Measurements from ENCODE around the gene CEP89. TPM values are rescaled to one million over a fixed set of nuclear protein-coding genes. Genes with fewer than 3 reads are reported as not detected.

The CEP89 gene
- total RNA-seq, 1 experiment from 2014 or later: 21.1 TPM

DNA sequence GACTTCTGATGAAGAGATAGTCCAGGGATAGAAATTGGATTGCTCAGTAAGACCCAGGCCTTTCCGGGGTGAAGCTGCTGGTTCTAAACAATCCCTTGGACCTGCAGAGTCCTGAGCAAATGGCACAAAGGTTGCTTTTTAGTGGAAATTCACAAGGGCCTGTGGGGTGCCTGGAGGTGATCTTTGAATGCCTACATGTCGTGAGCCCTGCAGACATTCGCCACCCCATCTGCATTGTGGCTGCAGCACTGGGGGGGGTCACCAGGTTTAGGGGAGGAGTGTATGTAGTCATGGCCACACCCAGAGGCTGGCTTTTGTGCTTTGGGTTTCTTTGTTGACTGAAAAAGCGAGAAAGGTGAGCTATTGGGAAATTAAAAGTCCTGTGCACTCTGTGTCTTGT is 143.6 kb downstream of the CEP89 start:
- Mint-ChIP-seq H3K4me1 (peaks cover 34% of the 10 kb centered on the region), H3K27me3 (ENCODE audit: low read depth) (no peaks in the 10 kb centered on the region), H3K36me3 (no peaks in the 10 kb centered on the region), H3K9me3 (no peaks in the 10 kb centered on the region), H3K27ac (0 out of 2 replicates have a peak overlapping the region, but pooled peaks have one; percentile 7), H3K4me3 (no peak overlapping the region)
- DNase-seq (ENCODE audit: low spot score) (peak; percentile 33), ATAC-seq (peak; percentile 72)
- ChIA-PET POLR2A (no interaction called here), CTCF (no interaction called here)
- TF ChIP-seq TEAD4 (CRISPR knock-in tag; IDR thresholded peaks at IDR 0.05) (no peak), ZNF423 (CRISPR knock-in tag; IDR thresholded peaks at IDR 0.05) (no peak), SP1 (CRISPR knock-in tag; conservative IDR thresholded peaks at IDR 0.05) (no peak), NFYB (CRISPR knock-in tag; conservative IDR thresholded peaks at IDR 0.05; ENCODE audit: low read depth) (no peak), ZNF263 (CRISPR knock-in tag; IDR thresholded peaks at IDR 0.05; ENCODE audit: low read depth) (no peak), MXD4 (CRISPR knock-in tag; IDR thresholded peaks at IDR 0.05; ENCODE audit: borderline replicate concordance) (no peak), JUN (CRISPR knock-in tag; IDR thresholded peaks at IDR 0.05) (no peak)
- TF ChIP-seq, protein P1, sequence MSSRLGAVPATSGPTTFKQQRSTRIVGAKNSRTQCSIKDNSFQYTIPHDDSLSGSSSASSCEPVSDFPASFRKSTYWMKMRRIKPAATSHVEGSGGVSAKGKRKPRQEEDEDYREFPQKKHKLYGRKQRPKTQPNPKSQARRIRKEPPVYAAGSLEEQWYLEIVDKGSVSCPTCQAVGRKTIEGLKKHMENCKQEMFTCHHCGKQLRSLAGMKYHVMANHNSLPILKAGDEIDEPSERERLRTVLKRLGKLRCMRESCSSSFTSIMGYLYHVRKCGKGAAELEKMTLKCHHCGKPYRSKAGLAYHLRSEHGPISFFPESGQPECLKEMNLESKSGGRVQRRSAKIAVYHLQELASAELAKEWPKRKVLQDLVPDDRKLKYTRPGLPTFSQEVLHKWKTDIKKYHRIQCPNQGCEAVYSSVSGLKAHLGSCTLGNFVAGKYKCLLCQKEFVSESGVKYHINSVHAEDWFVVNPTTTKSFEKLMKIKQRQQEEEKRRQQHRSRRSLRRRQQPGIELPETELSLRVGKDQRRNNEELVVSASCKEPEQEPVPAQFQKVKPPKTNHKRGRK (CRISPR knock-in tag; IDR thresholded peaks at IDR 0.05; ENCODE audit: borderline replicate concordance): no peak
- TF ChIP-seq, protein P2, sequence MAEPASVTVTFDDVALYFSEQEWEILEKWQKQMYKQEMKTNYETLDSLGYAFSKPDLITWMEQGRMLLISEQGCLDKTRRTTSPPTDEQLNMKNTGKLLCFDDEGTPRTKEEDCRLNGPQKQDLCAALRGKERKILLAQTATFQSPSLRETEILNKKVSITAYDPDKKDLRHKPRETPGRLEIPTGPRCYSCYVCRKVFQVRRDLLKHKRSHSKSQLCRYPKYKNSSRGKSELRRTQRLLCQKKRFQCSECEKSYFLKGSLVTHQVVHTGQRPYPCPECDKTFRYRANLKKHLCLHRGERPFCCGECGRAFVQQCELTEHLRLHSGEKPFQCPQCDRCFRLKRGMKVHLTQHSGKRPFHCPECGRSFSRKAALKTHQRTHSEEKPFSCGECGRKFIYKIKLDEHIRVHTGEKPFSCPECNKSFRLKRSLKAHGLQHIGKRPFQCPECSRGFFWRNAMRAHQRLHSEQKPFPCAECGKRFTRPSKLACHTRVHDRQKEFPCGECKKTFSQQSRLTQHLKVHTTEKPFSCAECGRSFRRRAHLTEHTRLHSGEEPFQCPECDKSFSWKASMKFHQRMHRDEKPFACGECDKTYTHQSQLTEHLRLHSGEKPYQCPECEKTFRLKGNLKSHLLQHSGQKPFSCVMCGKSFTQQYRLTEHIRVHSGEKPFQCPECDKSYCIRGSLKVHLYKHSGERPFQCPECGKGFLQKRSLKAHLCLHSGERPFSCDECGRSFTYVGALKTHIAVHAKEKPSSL (CRISPR knock-in tag; conservative IDR thresholded peaks at IDR 0.05): no peak
- TF ChIP-seq, protein P3, sequence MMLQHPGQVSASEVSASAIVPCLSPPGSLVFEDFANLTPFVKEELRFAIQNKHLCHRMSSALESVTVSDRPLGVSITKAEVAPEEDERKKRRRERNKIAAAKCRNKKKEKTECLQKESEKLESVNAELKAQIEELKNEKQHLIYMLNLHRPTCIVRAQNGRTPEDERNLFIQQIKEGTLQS (CRISPR knock-in tag; conservative IDR thresholded peaks at IDR 0.05): no peak
- TF ChIP-seq, protein P4, sequence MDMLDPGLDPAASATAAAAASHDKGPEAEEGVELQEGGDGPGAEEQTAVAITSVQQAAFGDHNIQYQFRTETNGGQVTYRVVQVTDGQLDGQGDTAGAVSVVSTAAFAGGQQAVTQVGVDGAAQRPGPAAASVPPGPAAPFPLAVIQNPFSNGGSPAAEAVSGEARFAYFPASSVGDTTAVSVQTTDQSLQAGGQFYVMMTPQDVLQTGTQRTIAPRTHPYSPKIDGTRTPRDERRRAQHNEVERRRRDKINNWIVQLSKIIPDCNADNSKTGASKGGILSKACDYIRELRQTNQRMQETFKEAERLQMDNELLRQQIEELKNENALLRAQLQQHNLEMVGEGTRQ (CRISPR knock-in tag; IDR thresholded peaks at IDR 0.05): no peak

Other genes starting within 250 kb of the CEP89 start
- gene SLC7A9, start 102.2 kb downstream of the CEP89 start, total RNA-seq (2021): 0.11 to 0.27 TPM (median 0.16 TPM) in 3 replicates
- gene FAAP24, start 284 bp upstream of the CEP89 start, total RNA-seq (2021): 5.2 to 6.2 TPM (median 5.3 TPM) in 3 replicates
- 21.1 to 26.5 TPM (median 25.8 TPM) in 3 replicates for gene RHPN2, start 92.9 kb upstream of the CEP89 start, total RNA-seq (2021)
- gene GPATCH1, start 109.2 kb upstream of the CEP89 start, total RNA-seq (2021): 8.6 to 10.7 TPM (median 9.3 TPM) in 3 replicates
- gene WDR88, start 160.2 kb upstream of the CEP89 start, total RNA-seq (2021): 0.28 TPM in 1 of 3 replicates, not detected in the others
- 37.7 to 47.0 TPM (median 39.5 TPM) in 3 replicates for gene LRP3, start 222.4 kb upstream of the CEP89 start, total RNA-seq (2021)